ENCODE data around the gene IL1R2. TPM values are rescaled to one million over a fixed set of nuclear protein-coding genes. Genes with fewer than 3 reads are reported as not detected.
A peak's percentile ranks its signal among the peaks of the same experiment; 100 is the strongest.

The IL1R2 gene
- total and polyA plus RNA-seq, 2 of the 13 experiments (the other 11 are each of a cell fraction or from before 2014, with no cell fraction given), result 3.6 to 7.3 TPM

GRCh38 chr2:101951296-101951695, 40.5 kb upstream of the IL1R2 start:
- CTCF ChIA-PET (ENCODE audit: low intra/inter-chr PET ratio, low total read pairs), result no interaction called here
- intact Hi-C loops (cut with micrococcal nuclease; ENCODE audit: unreplicated experiment), result no loop called here

More at GRCh38 chr2:101951296-101951695, 40.5 kb upstream of the IL1R2 start:
- H3K79me2 ChIP-seq (ENCODE audit: insufficient read depth, low read length), result no peaks in the 10 kb centered on the region
- TF ChIP-seq ETV6 (CRISPR knock-in tag; conservative IDR thresholded peaks at IDR 0.05) (no peak), RAD21 (CRISPR knock-in tag; IDR thresholded peaks at IDR 0.05) (no peak), ZNF570 (CRISPR knock-in tag; IDR thresholded peaks at IDR 0.05; ENCODE audit: borderline replicate concordance) (no peak), FOXM1 (CRISPR knock-in tag; IDR thresholded peaks at IDR 0.05) (no peak), KAT8 (CRISPR knock-in tag; IDR thresholded peaks at IDR 0.05) (no peak), ZHX2 (IDR thresholded peaks at IDR 0.05; ENCODE audit: low read depth) (no peak), ZHX2 (CRISPR knock-in tag; IDR thresholded peaks at IDR 0.05; ENCODE audit: borderline replicate concordance) (no peak), HNF4A (CRISPR knock-in tag; IDR thresholded peaks at IDR 0.05) (0 out of 2 replicates have a peak, but pooled peaks have one; percentile 9), SRSF4 (IDR thresholded peaks at IDR 0.05; ENCODE audit: low read depth, low read length, poor library complexity, severe bottlenecking) (no peak), ZNF280D (CRISPR knock-in tag; IDR thresholded peaks at IDR 0.05) (no peak)
- H3K36me3 ChIP-seq (replicated peaks in 1 of 2; ENCODE audit: control insufficient read depth in 1 of 2, insufficient read depth in 2 of 2, low read length in 2 of 2), result no peaks in the 10 kb centered on the region
- no TSS peak for BruUV-seq (replicated peaks)
- H3K4me2 ChIP-seq (ENCODE audit: low read depth, low read length), result no peak overlapping the region
- POLR2A ChIA-PET, result no interaction called here
- FAIRE-seq, result no peak
- no peak overlapping the region for H3K27ac ChIP-seq (ENCODE audit: extremely low read length, insufficient read depth, low read length)
- no peak overlapping the region for H2AFZ ChIP-seq (ENCODE audit: low read length)
- H3K9ac ChIP-seq (ENCODE audit: insufficient read depth, low read depth, low read length), result no peak overlapping the region
- in situ Hi-C loops (cut with HindIII; ENCODE audit: extremely low pct_ligation_motif_present, low pct_unique_long_range_greater_than_20kb), result no loop called here
- no peaks in the 10 kb centered on the region for H3K9me3 ChIP-seq (ENCODE audit: low read length)
- H4K20me1 ChIP-seq (ENCODE audit: insufficient read depth, low read length), result no peaks in the 10 kb centered on the region
- 2% methylated on average over 1 of the region's 1 CpG for WGBS (ENCODE audit: low lambda C conversion rate)
- no peak for ATAC-seq
- no peaks in the 10 kb centered on the region for H3K27me3 ChIP-seq (ENCODE audit: control insufficient read depth in 1 of 2, insufficient read depth in 2 of 2, low read length in 2 of 2)
- H3K4me1 ChIP-seq (ENCODE audit: insufficient read depth, low read length), result 0 out of 2 replicates have a peak, but pooled peaks cover 7% of the 10 kb centered on the region
- H3K4me3 ChIP-seq (replicated peaks in 1 of 3; ENCODE audit: insufficient read depth in 1 of 3, low read depth in 2 of 3, low read length in 3 of 3), result no peak overlapping the region
- DNase-seq (ENCODE audit: low spot score), result peak; percentile 31
